Fibroblast of the aortic adventitia (primary cell): ENCODE results near the gene BAHCC1. TPM values are rescaled to one million over a fixed set of nuclear protein-coding genes. Genes with fewer than 3 reads are reported as not detected.
A peak's percentile ranks its signal among the peaks of the same experiment; 100 is the strongest.

Source experiments
- DNase-seq: peaks from one replicate; pipeline ENCODE4 v3.0.0-alpha.2; 2010; ENCODE audit warnings: low read depth
- H3K4me3 ChIP-seq: 2 replicates; pipeline ENCODE4 v1.5.1; 2011; ENCODE audit warnings: low read depth, mild to moderate bottlenecking, control low read depth, low read length, moderate library complexity
- CTCF ChIP-seq: IDR thresholded peaks from 2 replicates; pipeline ENCODE4 v1.5.1; 2011; ENCODE audit warnings: mild to moderate bottlenecking, low read length, control low read depth, inconsistent platforms; ENCODE audit not compliant: insufficient read depth
- total RNA-seq: library from RNA; depleted of rRNA; stranded (reverse); fragments of >200 nt; gene quantifications from 2 replicates; pipeline ENCODE4 v1.2.3, GENCODE V29; 2012; ENCODE audit warnings: low replicate concordance

BAHCC1 gene
- total RNA-seq, 1 donor: 11.7 TPM

- TF ChIP-seq CTCF: no peak
- peak; percentile 56 for DNase-seq
- H3K4me3 ChIP-seq: peak overlapping the region; percentile 93
Measured at GRCh38 chr17:81511554-81511803, 116.2 kb downstream of the BAHCC1 start.

GRCh38 chr17:81511804-81512561, 116.7 kb downstream of the BAHCC1 start:
- no peak for TF ChIP-seq CTCF

GRCh38 chr17:81512562-81513371, 117.5 kb downstream of the BAHCC1 start, which contains the start of gene ACTG1:
ACTG1 (minus strand) TSS chr17:81512799; CDS start chr17:81512354, 445 bp downstream.
- DNase-seq: peak; percentile 91
- no peak for TF ChIP-seq CTCF
- peak within 1 kb of the TSS; percentile 93 for H3K4me3 ChIP-seq

More at GRCh38 chr17:81511804-81512561, 116.7 kb downstream of the BAHCC1 start:
- no peak for DNase-seq
- H3K4me3 ChIP-seq: peak overlapping the region; percentile 93

DNA sequence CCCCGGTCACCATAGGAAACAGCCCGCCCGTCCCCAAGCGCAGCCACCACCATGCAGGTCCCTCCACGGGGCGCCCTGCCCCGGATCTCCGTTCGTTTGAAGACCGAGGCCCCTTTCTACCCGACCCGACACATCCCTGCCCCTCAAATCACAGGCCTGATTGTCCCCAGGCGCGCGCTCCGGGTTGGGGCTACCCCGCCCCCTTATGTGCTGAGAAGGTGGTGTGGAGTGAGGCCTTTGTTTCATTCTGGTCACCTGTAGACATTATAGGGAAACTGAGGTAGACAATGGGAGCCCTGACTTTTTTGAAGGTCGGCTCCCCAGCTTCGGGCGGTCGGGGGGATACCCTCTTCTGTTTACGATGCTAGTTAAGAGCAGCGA, 118.1 kb downstream of the BAHCC1 start:
- no peak for TF ChIP-seq CTCF
- DNase-seq: no peak
- peak overlapping the region; percentile 66 for H3K4me3 ChIP-seq

- peak overlapping the region; percentile 66 for H3K4me3 ChIP-seq
- DNase-seq: peak; percentile 72
- no peak for TF ChIP-seq CTCF
Measured at GRCh38 chr17:81513753-81514488, 118.7 kb downstream of the BAHCC1 start.

GRCh38 chr17:81514489-81514738, 119.2 kb downstream of the BAHCC1 start:
- TF ChIP-seq CTCF: no peak

More at GRCh38 chr17:81514489-81514738, 119.2 kb downstream of the BAHCC1 start:
- peak overlapping the region; percentile 66 for H3K4me3 ChIP-seq
- no peak for DNase-seq
